Stimulated activated CD8-positive, alpha-beta memory T cell treated with anti-CD3 and anti-CD28 coated beads, Interleukin-7, amount 100 ng/mL, for 24 hours (primary cell): ENCODE data around the gene PANK4.

ENCODE experiments used
- DNase-seq: peaks from one replicate; pipeline ENCODE4 v3.0.0-alpha.2; 2020; ENCODE audit warnings: low read depth

PANK4 gene

GRCh38 chr1:2544875-2545640, 18.7 kb upstream of the PANK4 start:
- DNase-seq, result no peak

- DNase-seq, result no peak
Measured at GRCh38 chr1:2544093-2544874, 17.9 kb upstream of the PANK4 start.

GRCh38 chr1:2543543-2544092, 17.2 kb upstream of the PANK4 start:
- no peak for DNase-seq

- no peak for DNase-seq
Measured at GRCh38 chr1:2542246-2542915, 16.0 kb upstream of the PANK4 start.

- no peak for DNase-seq
Measured at GRCh38 chr1:2541619-2542245, 15.3 kb upstream of the PANK4 start.

GRCh38 chr1:2540816-2541492, 14.6 kb upstream of the PANK4 start:
- no peak for DNase-seq

GRCh38 chr1:2539312-2539907, 13.0 kb upstream of the PANK4 start:
- no peak for DNase-seq

GRCh38 chr1:2538872-2539271, 12.5 kb upstream of the PANK4 start:
- no peak for DNase-seq

GRCh38 chr1:2538376-2538775, 12.0 kb upstream of the PANK4 start:
- no peak for DNase-seq

- DNase-seq, result no peak
Measured at GRCh38 chr1:2537784-2538115, 11.4 kb upstream of the PANK4 start.

GRCh38 chr1:2535981-2536380, 9.6 kb upstream of the PANK4 start:
- no peak for DNase-seq

GRCh38 chr1:2535455-2535854, 9.1 kb upstream of the PANK4 start:
- DNase-seq, result no peak

GRCh38 chr1:2534687-2535441, 8.5 kb upstream of the PANK4 start:
- DNase-seq, result no peak

GRCh38 chr1:2534315-2534686, 7.9 kb upstream of the PANK4 start:
- no peak for DNase-seq

- no peak for DNase-seq
Measured at GRCh38 chr1:2533365-2533764, 7.0 kb upstream of the PANK4 start.

- no peak for DNase-seq
Measured at GRCh38 chr1:2532485-2533160, 6.2 kb upstream of the PANK4 start.

- DNase-seq, result no peak
Measured at GRCh38 chr1:2530513-2531361, 4.3 kb upstream of the PANK4 start.

- DNase-seq, result no peak
Measured at GRCh38 chr1:2529784-2530512, 3.6 kb upstream of the PANK4 start, which contains the start of gene HES5. Gene HES5 (minus strand): TSS chr1:2530263. CDS start chr1:2530164, 99 bp downstream.
